ENCODE measurements around the gene ALDH5A1. TPM values are rescaled to one million over a fixed set of nuclear protein-coding genes. Genes with fewer than 3 reads are reported as not detected.

The ALDH5A1 gene
- total RNA-seq, 1 experiment from 2014 or later: 19.1 TPM

DNA sequence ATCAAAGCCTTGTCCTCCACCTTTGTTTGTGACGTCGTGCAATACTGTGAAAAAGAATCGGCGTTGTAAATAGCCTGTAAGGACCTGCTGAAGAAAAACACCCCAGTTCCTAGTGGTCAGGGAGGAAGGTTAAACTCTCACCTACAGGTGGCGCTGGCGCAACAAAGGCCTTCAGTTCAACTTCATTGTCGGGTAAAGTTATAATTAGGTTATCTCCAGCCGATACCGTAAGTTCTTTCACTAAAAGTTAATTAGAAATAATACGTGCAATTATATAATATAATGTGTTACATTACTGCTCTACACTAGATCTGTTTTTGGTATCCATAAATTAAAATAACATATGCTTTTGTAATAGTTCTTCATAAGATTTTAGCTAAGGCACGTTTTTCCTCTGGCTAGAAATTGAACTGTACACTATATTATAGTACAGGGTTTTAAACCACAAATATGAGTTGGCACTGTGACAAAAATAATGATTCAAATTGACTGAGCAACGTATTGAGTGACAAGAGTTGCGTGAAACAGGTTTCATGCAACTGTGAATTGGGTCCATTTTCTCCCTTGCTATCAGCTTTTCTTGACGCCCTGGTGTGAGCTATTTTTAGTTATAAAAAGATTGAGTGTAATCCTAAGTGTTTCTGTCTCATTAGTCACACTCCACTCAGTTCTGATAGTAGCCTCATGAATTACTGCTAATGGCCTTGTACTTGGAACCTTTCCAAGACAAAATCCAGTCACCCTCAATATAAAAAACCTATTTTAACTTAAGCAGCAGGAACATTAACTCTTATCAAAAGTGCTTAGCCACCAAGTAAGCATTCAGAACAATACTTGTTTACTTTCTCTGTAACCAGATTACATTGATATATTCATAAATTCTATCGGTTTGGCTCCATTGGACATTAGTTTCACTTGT, 89.0 kb downstream of the ALDH5A1 start:
- BruUV-seq (replicated peaks): no TSS peak
- ChIA-PET CTCF (interaction anchor here (0.6 to 1.0 kb wide), 3 partner anchors 83 to 487 kb away, joined by 3 read pairs; partner anchors contain the start of genes ACOT13 and TDP2), POLR2A (ENCODE audit: unreplicated experiment) (interaction anchor here (0.5 kb wide), 1 partner anchor 63 kb away, joined by 4 read pairs; no protein-coding TSS in a partner anchor)
- Histone ChIP-seq H3K9me2 (ENCODE audit: insufficient read depth) (no peaks in the 10 kb centered on the region), H3K4me2 (peak overlapping the region; percentile 68), H3K79me2 (ENCODE audit: low read depth) (no peaks in the 10 kb centered on the region), H3K27me3 (ENCODE audit: insufficient read depth, low read depth) (no peaks in the 10 kb centered on the region), H3K4me1 (replicated peaks; ENCODE audit: insufficient read depth) (peaks cover 26% of the 10 kb centered on the region), H4K20me1 (ENCODE audit: insufficient read depth) (no peaks in the 10 kb centered on the region), H3K9me3 (ENCODE audit: insufficient read depth, low read depth) (no peaks in the 10 kb centered on the region), H3F3A (ENCODE audit: insufficient read depth, low read depth) (peaks cover 29% of the 10 kb centered on the region; the same call in 1 of the 2 replicates), H3K4me3 (peak overlapping the region; percentile 40; the same call in 1 of the 2 replicates), H3K27ac (peak overlapping the region; percentile 76), H2AFZ (no peak overlapping the region), H3K36me3 (ENCODE audit: low read depth) (no peaks in the 10 kb centered on the region)
- intact Hi-C loops (cut with micrococcal nuclease; ENCODE audit: unreplicated experiment): loop anchor here (1.0 to 10.0 kb wide), 7 partner anchors 64 to 487 kb away; partner anchors contain the start of genes ACOT13 and KIAA0319
- peak; percentile 53 to 73 for DNase-seq
- TF ChIP-seq, protein P1, sequence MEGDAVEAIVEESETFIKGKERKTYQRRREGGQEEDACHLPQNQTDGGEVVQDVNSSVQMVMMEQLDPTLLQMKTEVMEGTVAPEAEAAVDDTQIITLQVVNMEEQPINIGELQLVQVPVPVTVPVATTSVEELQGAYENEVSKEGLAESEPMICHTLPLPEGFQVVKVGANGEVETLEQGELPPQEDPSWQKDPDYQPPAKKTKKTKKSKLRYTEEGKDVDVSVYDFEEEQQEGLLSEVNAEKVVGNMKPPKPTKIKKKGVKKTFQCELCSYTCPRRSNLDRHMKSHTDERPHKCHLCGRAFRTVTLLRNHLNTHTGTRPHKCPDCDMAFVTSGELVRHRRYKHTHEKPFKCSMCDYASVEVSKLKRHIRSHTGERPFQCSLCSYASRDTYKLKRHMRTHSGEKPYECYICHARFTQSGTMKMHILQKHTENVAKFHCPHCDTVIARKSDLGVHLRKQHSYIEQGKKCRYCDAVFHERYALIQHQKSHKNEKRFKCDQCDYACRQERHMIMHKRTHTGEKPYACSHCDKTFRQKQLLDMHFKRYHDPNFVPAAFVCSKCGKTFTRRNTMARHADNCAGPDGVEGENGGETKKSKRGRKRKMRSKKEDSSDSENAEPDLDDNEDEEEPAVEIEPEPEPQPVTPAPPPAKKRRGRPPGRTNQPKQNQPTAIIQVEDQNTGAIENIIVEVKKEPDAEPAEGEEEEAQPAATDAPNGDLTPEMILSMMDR (conservative IDR thresholded peaks at IDR 0.05): peak; percentile 79
- TF ChIP-seq EZH2 (IDR thresholded peaks at IDR 0.05; ENCODE audit: low read depth): no peak

DNA sequence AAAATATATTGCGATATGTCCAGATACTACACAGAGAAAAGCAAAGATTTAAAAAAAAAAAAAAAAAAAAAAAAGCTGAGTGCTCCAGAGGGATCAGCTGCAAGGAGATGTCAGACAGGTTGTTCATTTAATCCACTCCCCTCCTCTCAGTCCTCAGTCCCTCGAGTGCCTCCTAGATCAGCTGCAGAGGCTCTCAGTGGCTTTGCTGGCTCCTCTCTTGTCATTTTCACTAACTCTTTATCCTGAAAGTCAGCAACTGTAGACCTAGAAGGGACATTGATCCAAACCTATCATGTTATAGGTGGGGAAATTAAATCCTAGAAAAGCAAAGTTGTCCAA, 89.6 kb downstream of the ALDH5A1 start:
- BruUV-seq (replicated peaks): no TSS peak
- H3K4me2 ChIP-seq: peak overlapping the region; percentile 68
- H3K9me2 ChIP-seq (ENCODE audit: insufficient read depth): no peaks in the 10 kb centered on the region
- TF ChIP-seq, protein P1 (conservative IDR thresholded peaks at IDR 0.05): no peak
- TF ChIP-seq EZH2 (IDR thresholded peaks at IDR 0.05; ENCODE audit: low read depth): no peak
- no peaks in the 10 kb centered on the region for H4K20me1 ChIP-seq (ENCODE audit: insufficient read depth)
- no peaks in the 10 kb centered on the region for H3K9me3 ChIP-seq (ENCODE audit: insufficient read depth, low read depth)
- ChIA-PET CTCF (interaction anchor here (0.5 to 1.0 kb wide), 8 partner anchors 43 to 509 kb away, joined by 3 to 5 read pairs (median 3); partner anchors contain the start of genes ACOT13 and TDP2), POLR2A (ENCODE audit: unreplicated experiment) (interaction anchor here (0.6 kb wide), 1 partner anchor 135 kb away, joined by 19 read pairs; no protein-coding TSS in a partner anchor)
- no peak overlapping the region for H2AFZ ChIP-seq
- intact Hi-C loops (cut with micrococcal nuclease; ENCODE audit: unreplicated experiment): loop anchor here (2.0 to 10.0 kb wide), 3 partner anchors 63 to 182 kb away; partner anchors contain the start of gene KIAA0319
- peak overlapping the region; percentile 76 for H3K27ac ChIP-seq
- DNase-seq: no peak
- H3F3A ChIP-seq (ENCODE audit: insufficient read depth, low read depth): peaks cover 29% of the 10 kb centered on the region; the same call in 1 of the 2 replicates
- H3K4me3 ChIP-seq: no peak overlapping the region
- H3K79me2 ChIP-seq (ENCODE audit: low read depth): no peaks in the 10 kb centered on the region
- H3K4me1 ChIP-seq (replicated peaks; ENCODE audit: insufficient read depth): peaks cover 26% of the 10 kb centered on the region
- no peaks in the 10 kb centered on the region for H3K36me3 ChIP-seq (ENCODE audit: low read depth)
- H3K27me3 ChIP-seq (ENCODE audit: insufficient read depth, low read depth): no peaks in the 10 kb centered on the region

Other genes with a start within 250 kb of the ALDH5A1 start
- gene DCDC2, start 136.9 kb upstream of the ALDH5A1 start, total RNA-seq (2021): 4.2 and 5.6 TPM in 2 replicates
- 43.5 and 49.7 TPM in 2 replicates for gene MRS2, start 92.0 kb upstream of the ALDH5A1 start, total RNA-seq (2021)
- 1.7 and 2.0 TPM in 2 replicates for gene GPLD1, start 5.4 kb upstream of the ALDH5A1 start, total RNA-seq (2021)
- gene KIAA0319, start 151.2 kb downstream of the ALDH5A1 start, total RNA-seq (2021): 14.4 and 15.3 TPM in 2 replicates
- 83.0 and 95.8 TPM in 2 replicates for gene TDP2, start 171.9 kb downstream of the ALDH5A1 start, total RNA-seq (2021)
- gene ACOT13, start 172.1 kb downstream of the ALDH5A1 start, total RNA-seq (2021): 70.9 and 79.2 TPM in 2 replicates
- 107 and 128 TPM in 2 replicates for gene C6orf62, start 224.2 kb downstream of the ALDH5A1 start, total RNA-seq (2021)